GM23338 (cell line): ENCODE data around the gene TRIM54. TPM values are rescaled to one million over a fixed set of nuclear protein-coding genes. Genes with fewer than 3 reads are reported as not detected.

ENCODE experiments used
- ATAC-seq: fragments of 200-7000 bp; cut with Tn5 transposase; 3 replicates; pipeline ENCODE4 v1.9.1; 2020
- DNase-seq: peaks from one replicate; pipeline ENCODE4 v3.0.0-alpha.2; 2015; ENCODE audit warnings: low spot score
- H2AFZ ChIP-seq: fragments of 200-600 bp; sonication (generic); 2 replicates; pipeline ENCODE4 v1.8.0; 2016; ENCODE audit warnings: antibody characterized with exemption, mild to moderate bottlenecking, moderate library complexity
- H3F3A ChIP-seq: fragments of 200-600 bp; sonication (generic); replicated peaks from 2 replicates; pipeline ENCODE4 v1.8.0; 2017; ENCODE audit warnings: antibody characterized with exemption, mixed run types, low read depth
- H3K27ac ChIP-seq: fragments of 200-600 bp; sonication (generic); 2 replicates; pipeline ENCODE4 v1.6.1; 2016; ENCODE audit warnings: low read depth
- H3K27me3 ChIP-seq: fragments of 200-600 bp; sonication (generic); 2 replicates; pipeline ENCODE4 v1.8.0; 2016; ENCODE audit warnings: mild to moderate bottlenecking, mixed run types, moderate library complexity; ENCODE audit not compliant: insufficient read depth
- H3K36me3 ChIP-seq: fragments of 200-600 bp; sonication (generic); 2 replicates; pipeline ENCODE4 v1.8.0; 2016; ENCODE audit warnings: mild to moderate bottlenecking; ENCODE audit not compliant: insufficient read depth
- H3K4me1 ChIP-seq: fragments of 200-600 bp; sonication (generic); 2 replicates; pipeline ENCODE4 v1.8.0; 2016; ENCODE audit warnings: mild to moderate bottlenecking, moderate library complexity; ENCODE audit not compliant: insufficient read depth
- H3K4me2 ChIP-seq: fragments of 200-600 bp; sonication (generic); 2 replicates; pipeline ENCODE4 v1.7.1; 2017; ENCODE audit warnings: mixed run types
- H3K4me3 ChIP-seq: fragments of 200-600 bp; sonication (generic); 2 replicates; pipeline ENCODE4 v1.6.1; 2016; ENCODE audit warnings: mixed run types
- H3K79me2 ChIP-seq: fragments of 200-600 bp; sonication (generic); replicated peaks from 2 replicates; pipeline ENCODE4 v1.8.0; 2017; ENCODE audit warnings: mild to moderate bottlenecking; ENCODE audit not compliant: insufficient read depth
- H3K9me2 ChIP-seq: fragments of 200-600 bp; sonication (generic); 2 replicates; pipeline ENCODE4 v1.8.0; 2017; ENCODE audit not compliant: insufficient read depth
- H4K20me1 ChIP-seq: fragments of 200-600 bp; sonication (generic); replicated peaks from 2 replicates; pipeline ENCODE4 v1.8.0; 2017; ENCODE audit warnings: mild to moderate bottlenecking; ENCODE audit not compliant: insufficient read depth
- H3K27ac Mint-ChIP-seq: 2 replicates; pipeline ENCODE4 v1.8.0; 2020; ENCODE audit warnings: inconsistent platforms, mild to moderate bottlenecking, moderate library complexity, mixed read lengths
- H3K27me3 Mint-ChIP-seq: 3 replicates; pipeline ENCODE4 v1.8.0; 2022; ENCODE audit warnings: low read depth, mild to moderate bottlenecking, moderate library complexity, mixed read lengths, inconsistent platforms; ENCODE audit not compliant: insufficient read depth, poor library complexity
- H3K36me3 Mint-ChIP-seq: 3 replicates; pipeline ENCODE4 v1.8.0; 2021; ENCODE audit warnings: low read depth, mild to moderate bottlenecking, inconsistent platforms, moderate library complexity, mixed read lengths
- H3K4me1 Mint-ChIP-seq: 3 replicates; pipeline ENCODE4 v1.8.0; 2020; ENCODE audit warnings: mild to moderate bottlenecking, inconsistent platforms, mixed read lengths
- H3K4me3 Mint-ChIP-seq: 3 replicates; pipeline ENCODE4 v1.8.0; 2021; ENCODE audit warnings: moderate library complexity, mild to moderate bottlenecking, inconsistent platforms, mixed read lengths
- H3K9me3 Mint-ChIP-seq: 3 replicates; pipeline ENCODE4 v1.8.0; 2020; ENCODE audit warnings: moderate library complexity, mild to moderate bottlenecking, inconsistent platforms, mixed read lengths
- CREB1 ChIP-seq: fragments of 250-450 bp; sonication (Bioruptor Pico); IDR thresholded peaks from 2 replicates; pipeline ENCODE4 v1.5.0; 2020; ENCODE audit warnings: low read depth, mild to moderate bottlenecking, moderate library complexity
- CTCF ChIP-seq, 2 experiments: fragments of 200-600 bp in 1 of 2; sonication (generic) in 1 of 2; conservative IDR thresholded peaks; 2 replicates each; pipeline versions ENCODE4 v1.5.1 to v1.6.1; 2016 to 2017; ENCODE audit warnings: antibody characterized with exemption in 2 of 2, low read depth in 2 of 2, mild to moderate bottlenecking in 2 of 2, moderate library complexity in 1 of 2
- ETS1 ChIP-seq: IDR thresholded peaks from 2 replicates; pipeline ENCODE4 v1.6.1; 2016; ENCODE audit warnings: antibody characterized with exemption
- EZH2 ChIP-seq: fragments of 200-600 bp; sonication (generic); IDR thresholded peaks from one replicate; pipeline ENCODE4 v1.8.0; 2017; ENCODE audit warnings: antibody characterized with exemption, mild to moderate bottlenecking, low read depth; ENCODE audit not compliant: unreplicated experiment
- EZH2phosphoT487 ChIP-seq: fragments of 200-600 bp; sonication (generic); IDR thresholded peaks from one replicate; pipeline ENCODE4 v1.8.1; 2018; ENCODE audit warnings: antibody characterized with exemption; ENCODE audit not compliant: unreplicated experiment
- JUNB ChIP-seq: IDR thresholded peaks from one replicate; pipeline ENCODE4 v1.6.1; 2016; ENCODE audit warnings: antibody characterized with exemption; ENCODE audit not compliant: unreplicated experiment
- NANOG ChIP-seq: IDR thresholded peaks from 2 replicates; pipeline ENCODE4 v1.6.1; 2016; ENCODE audit warnings: antibody characterized with exemption, borderline replicate concordance
- POLR2AphosphoS5 ChIP-seq: IDR thresholded peaks from 2 replicates; pipeline ENCODE4 v1.6.1; 2016; ENCODE audit warnings: antibody characterized with exemption, low read depth
- REST ChIP-seq: IDR thresholded peaks from one replicate; pipeline ENCODE4 v1.6.1; 2018; ENCODE audit warnings: antibody characterized with exemption; ENCODE audit not compliant: unreplicated experiment
- STAT1 ChIP-seq: IDR thresholded peaks from one replicate; pipeline ENCODE4 v1.6.1; 2016; ENCODE audit warnings: antibody characterized with exemption; ENCODE audit not compliant: unreplicated experiment
- ZNF114 ChIP-seq: fragments of 250-450 bp; sonication (Bioruptor Pico); IDR thresholded peaks from 2 replicates; pipeline ENCODE4 v1.5.0; 2020; ENCODE audit warnings: mild to moderate bottlenecking, moderate library complexity
- ZNF331 ChIP-seq: fragments of 250-450 bp; sonication (Bioruptor Pico); IDR thresholded peaks from 2 replicates; pipeline ENCODE4 v1.5.0; 2020; ENCODE audit warnings: low read depth, mild to moderate bottlenecking, moderate library complexity
- polyA plus RNA-seq: library from polyadenylated mRNA; unstranded; fragments of >200 nt; fragmentation: Nextera tagmentation; extraction: Ambion mirVana; gene quantifications from 2 replicates; pipeline ENCODE4 v1.2.1, GENCODE V29; 2016
- total RNA-seq: library from RNA; depleted of rRNA; stranded (reverse); fragments of >200 nt; shearing (Covaris generic); gene quantifications from 2 replicates; pipeline ENCODE4 v1.2.3, GENCODE V29; 2014

The TRIM54 gene
- total and polyA plus RNA-seq, 2 experiments from 2014 or later: 1.6 to 3.3 TPM

GRCh38 chr2:27288610-27289009 lies 6.4 kb downstream of the TRIM54 start:
- H3K36me3 Mint-ChIP-seq: no peaks in the 10 kb centered on the region
- H3K9me3 Mint-ChIP-seq: no peaks in the 10 kb centered on the region
- no peak for ATAC-seq
- no peak overlapping the region for H3K27ac ChIP-seq
- no peaks in the 10 kb centered on the region for H3K36me3 ChIP-seq
- H3K4me3 Mint-ChIP-seq: no peak overlapping the region
- TF ChIP-seq EZH2phosphoT487 (no peak), ZNF114 (CRISPR knock-in tag) (no peak), REST (no peak), NANOG (no peak), STAT1 (no peak), CREB1 (CRISPR knock-in tag) (no peak), ZNF331 (CRISPR knock-in tag) (no peak), EZH2 (no peak), JUNB (no peak), ETS1 (no peak)
- H3K4me2 ChIP-seq: no peak overlapping the region
- H3F3A ChIP-seq: peaks cover 4% of the 10 kb centered on the region; the same call in 1 of the 2 replicates
- peaks cover 15% of the 10 kb centered on the region for H3K4me1 ChIP-seq
- no peaks in the 10 kb centered on the region for H4K20me1 ChIP-seq
- H3K79me2 ChIP-seq: no peaks in the 10 kb centered on the region
- H2AFZ ChIP-seq: no peak overlapping the region
- H3K27me3 Mint-ChIP-seq: peaks cover 2% of the 10 kb centered on the region
- no peak overlapping the region for H3K27ac Mint-ChIP-seq
- peaks cover 31% of the 10 kb centered on the region for H3K4me1 Mint-ChIP-seq
- H3K9me2 ChIP-seq: peaks cover 4% of the 10 kb centered on the region; the same call in 1 of the 2 replicates
- H3K27me3 ChIP-seq: no peaks in the 10 kb centered on the region
- DNase-seq: no peak
- H3K4me3 ChIP-seq: no peak overlapping the region

GRCh38 chr2:27290549-27290948 lies 8.3 kb downstream of the TRIM54 start:
- no peaks in the 10 kb centered on the region for H3K9me2 ChIP-seq
- H3K27me3 Mint-ChIP-seq: peaks cover 2% of the 10 kb centered on the region
- H3F3A ChIP-seq: peaks cover 4% of the 10 kb centered on the region; the same call in 1 of the 2 replicates
- ATAC-seq (no peak), DNase-seq (no peak)
- H4K20me1 ChIP-seq: no peaks in the 10 kb centered on the region
- H3K36me3 Mint-ChIP-seq: no peaks in the 10 kb centered on the region
- H3K9me3 Mint-ChIP-seq: no peaks in the 10 kb centered on the region
- H3K27ac ChIP-seq: no peak overlapping the region
- H3K27me3 ChIP-seq: no peaks in the 10 kb centered on the region
- no peak overlapping the region for H3K4me2 ChIP-seq
- no peak overlapping the region for H3K4me3 Mint-ChIP-seq
- H3K4me1 Mint-ChIP-seq: peaks cover 24% of the 10 kb centered on the region
- no peak overlapping the region for H3K27ac Mint-ChIP-seq
- no peak for TF ChIP-seq ZNF331 (CRISPR knock-in tag)
- TF ChIP-seq CTCF (conservative IDR thresholded peaks at IDR 0.05; ENCODE audit: low read depth in 2 of 2): no peak
- no peak for TF ChIP-seq EZH2
- no peak for TF ChIP-seq CREB1 (CRISPR knock-in tag)
- TF ChIP-seq NANOG: no peak
- no peak for TF ChIP-seq ZNF114 (CRISPR knock-in tag)
- TF ChIP-seq ETS1: no peak
- TF ChIP-seq POLR2AphosphoS5: no peak
- H3K79me2 ChIP-seq: no peaks in the 10 kb centered on the region
- H3K4me3 ChIP-seq: no peak overlapping the region
- H3K4me1 ChIP-seq: peaks cover 10% of the 10 kb centered on the region
- no peak overlapping the region; the same call in 1 of the 2 replicates for H2AFZ ChIP-seq
- no peaks in the 10 kb centered on the region for H3K36me3 ChIP-seq
